NCI-H1105 treated with DMSO at 0.1 percent for 48 hours (cell line): ENCODE measurements around the gene MRPL51.
"Not testable (repeated sequence)": the region's sequence is repeated elsewhere in the genome, so short reads cannot be mapped to it uniquely, and the experiment has no call there.

Experiments
- DNase-seq: peaks from one replicate; lab custom pipeline; 2025; lab: John Stamatoyannopoulos, UW

The MRPL51 gene

GRCh38 chr12:6488240-6488639, 4.8 kb downstream of the MRPL51 start:
- no peak for DNase-seq

GRCh38 chr12:6478416-6478815, 14.6 kb downstream of the MRPL51 start:
- DNase-seq = no peak

- DNase-seq = not testable (repeated sequence)
Measured at GRCh38 chr12:6477601-6478377, 15.3 kb downstream of the MRPL51 start.

- no peak for DNase-seq
Measured at GRCh38 chr12:6476489-6476888, 16.6 kb downstream of the MRPL51 start.

GRCh38 chr12:6475233-6475975, 17.7 kb downstream of the MRPL51 start:
- not testable (repeated sequence) for DNase-seq

GRCh38 chr12:6472491-6472890, 20.6 kb downstream of the MRPL51 start:
- no peak for DNase-seq

GRCh38 chr12:6471989-6472360, 21.1 kb downstream of the MRPL51 start:
- DNase-seq = no peak

GRCh38 chr12:6470375-6471163, 22.5 kb downstream of the MRPL51 start, which contains the start of gene VAMP1:
Gene VAMP1 (minus strand): TSS chr12:6470677. CDS start chr12:6470531, 146 bp downstream.
- peak; percentile 99 for DNase-seq

GRCh38 chr12:6469609-6470374, 23.3 kb downstream of the MRPL51 start:
- DNase-seq = peak; percentile 5

GRCh38 chr12:6469092-6469491, 24.0 kb downstream of the MRPL51 start:
- no peak for DNase-seq

GRCh38 chr12:6468283-6468575, 24.8 kb downstream of the MRPL51 start:
- no peak for DNase-seq

- DNase-seq = not testable (repeated sequence)
Measured at GRCh38 chr12:6467571-6468282, 25.3 kb downstream of the MRPL51 start.

GRCh38 chr12:6466751-6467150, 26.3 kb downstream of the MRPL51 start:
- not testable (repeated sequence) for DNase-seq

GRCh38 chr12:6466184-6466573, 26.9 kb downstream of the MRPL51 start:
- no peak for DNase-seq

GRCh38 chr12:6465467-6466183, 27.4 kb downstream of the MRPL51 start:
- DNase-seq = peak; percentile 69

- DNase-seq = no peak
Measured at GRCh38 chr12:6464531-6464930, 28.5 kb downstream of the MRPL51 start.

- DNase-seq = no peak
Measured at GRCh38 chr12:6463858-6464257, 29.2 kb downstream of the MRPL51 start.

- DNase-seq = no peak
Measured at GRCh38 chr12:6463216-6463615, 29.8 kb downstream of the MRPL51 start.

GRCh38 chr12:6462234-6462995, 30.6 kb downstream of the MRPL51 start:
- DNase-seq = no peak
